Measurements from ENCODE around the gene HPS3. TPM values are rescaled to one million over a fixed set of nuclear protein-coding genes. Genes with fewer than 3 reads are reported as not detected.
"Not testable (repeated sequence)": the region's sequence is repeated elsewhere in the genome, so short reads cannot be mapped to it uniquely, and the experiment has no call there.

The HPS3 gene
- total RNA-seq, 2 experiments from 2014 or later = 24.8 to 29.4 TPM

DNA sequence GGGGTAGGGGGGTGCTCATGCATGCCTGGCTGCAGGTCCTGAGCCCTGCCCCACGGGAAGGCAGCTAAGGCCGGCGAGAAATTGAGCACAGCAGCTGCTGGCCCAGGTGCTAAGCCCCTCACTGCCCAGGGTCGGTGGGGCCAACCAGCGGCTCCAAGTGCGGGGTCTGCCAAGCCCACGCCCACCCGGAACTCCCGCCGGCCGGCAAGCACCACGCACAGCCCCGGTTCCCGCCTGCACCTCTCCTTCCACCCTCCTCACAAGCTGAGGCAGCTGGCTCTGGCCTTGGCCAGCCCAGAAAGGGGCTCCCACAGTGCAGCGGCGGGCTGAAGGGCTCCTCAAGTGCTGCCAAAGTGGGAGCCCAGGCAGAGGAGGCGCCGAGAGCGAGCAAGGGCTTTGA is 31.5 kb upstream of the HPS3 start:
- H3K27ac Mint-ChIP-seq; CTCF ChIA-PET; POLR2A ChIA-PET; H3K36me3 Mint-ChIP-seq (ENCODE audit: low read depth); H3K9me3 Mint-ChIP-seq; H3K4me3 Mint-ChIP-seq; DNase-seq; H3K4me1 Mint-ChIP-seq: not testable (repeated sequence)
- peaks cover 13% of the 10 kb centered on the region for H3K27me3 Mint-ChIP-seq

- no peak for DNase-seq
- Mint-ChIP-seq H3K27me3 (peaks cover 23% of the 10 kb centered on the region), H3K9me3 (peaks cover 8% of the 10 kb centered on the region), H3K27ac (no peak overlapping the region), H3K4me3 (no peak overlapping the region), H3K4me1 (no peaks in the 10 kb centered on the region), H3K36me3 (ENCODE audit: low read depth) (peaks cover 1% of the 10 kb centered on the region)
- CTCF ChIA-PET = interaction anchor here (0.6 to 1.3 kb wide), 3 partner anchors 11 to 119 kb away, joined by 3 to 5 read pairs (median 3); no protein-coding TSS in a partner anchor
- POLR2A ChIA-PET = no interaction called here
These were observed 28.3 kb upstream of the HPS3 start for GRCh38 chr3:149101154-149101553.

GRCh38 chr3:149101641-149102040 is 27.8 kb upstream of the HPS3 start:
- no peak for DNase-seq
- no peak overlapping the region for H3K4me3 Mint-ChIP-seq
- peaks cover 1% of the 10 kb centered on the region for H3K36me3 Mint-ChIP-seq (ENCODE audit: low read depth)
- H3K27ac Mint-ChIP-seq = no peak overlapping the region
- POLR2A ChIA-PET = no interaction called here
- H3K9me3 Mint-ChIP-seq = peaks cover 10% of the 10 kb centered on the region
- H3K27me3 Mint-ChIP-seq = peaks cover 26% of the 10 kb centered on the region
- H3K4me1 Mint-ChIP-seq = no peaks in the 10 kb centered on the region
- CTCF ChIA-PET = interaction anchor here (0.6 to 1.0 kb wide), 2 partner anchors 19 to 119 kb away, joined by 3 to 5 read pairs; no protein-coding TSS in a partner anchor

- no peak for DNase-seq
- Mint-ChIP-seq H3K4me1 (no peaks in the 10 kb centered on the region), H3K27me3 (peaks cover 29% of the 10 kb centered on the region), H3K4me3 (no peak overlapping the region), H3K36me3 (ENCODE audit: low read depth) (peaks cover 1% of the 10 kb centered on the region), H3K9me3 (peaks cover 12% of the 10 kb centered on the region), H3K27ac (no peak overlapping the region)
- ChIA-PET POLR2A (no interaction called here), CTCF (no interaction called here)
These were observed 25.0 kb upstream of the HPS3 start for GRCh38 chr3:149104484-149104883.

DNA sequence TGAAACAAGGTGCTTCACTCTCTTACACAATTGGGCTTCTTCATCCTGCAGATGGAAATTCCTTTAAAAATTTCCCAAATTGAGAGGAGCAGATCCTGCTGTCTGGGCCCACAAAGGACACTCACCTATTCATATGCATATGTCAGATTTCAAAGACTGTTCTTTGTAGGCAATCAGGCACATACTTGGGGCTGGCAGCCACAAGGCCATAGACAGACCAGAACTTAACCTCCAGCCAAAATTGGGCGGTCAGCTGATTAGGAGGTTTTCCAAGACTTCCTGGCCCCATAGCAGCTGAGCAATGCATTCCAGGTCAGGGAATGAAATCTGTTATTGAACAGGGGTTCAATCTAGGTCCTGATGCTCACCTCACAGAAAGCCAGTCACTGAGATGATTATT is 15.0 kb upstream of the HPS3 start:
- no peaks in the 10 kb centered on the region for H3K36me3 Mint-ChIP-seq (ENCODE audit: low read depth)
- POLR2A ChIA-PET = no interaction called here
- H3K4me3 Mint-ChIP-seq = no peak overlapping the region
- no peak for DNase-seq
- no peaks in the 10 kb centered on the region for H3K4me1 Mint-ChIP-seq
- no peaks in the 10 kb centered on the region for H3K27me3 Mint-ChIP-seq
- H3K9me3 Mint-ChIP-seq = no peaks in the 10 kb centered on the region
- CTCF ChIA-PET = no interaction called here
- no peak overlapping the region for H3K27ac Mint-ChIP-seq

DNA sequence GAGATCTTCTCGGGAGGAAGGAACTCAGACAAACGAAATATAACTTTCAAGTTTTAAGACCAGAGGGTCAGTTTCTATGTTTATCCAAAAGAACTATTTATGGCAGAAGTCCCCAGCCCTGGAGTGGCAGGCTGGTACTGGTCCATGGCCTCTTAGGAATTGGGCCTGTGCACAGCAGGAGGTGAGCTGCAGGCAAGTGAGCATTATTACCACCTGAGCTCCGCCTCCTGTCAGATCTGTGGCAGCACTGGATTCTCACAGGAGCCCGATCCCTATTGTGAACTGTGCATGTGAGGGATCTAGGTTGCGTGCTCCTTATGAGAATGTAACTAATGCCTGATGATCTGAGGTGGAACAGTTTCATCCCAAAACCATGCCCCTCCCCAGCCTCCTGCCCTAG is 14.3 kb upstream of the HPS3 start:
- no peaks in the 10 kb centered on the region for H3K4me1 Mint-ChIP-seq
- DNase-seq = no peak
- ChIA-PET CTCF (no interaction called here), POLR2A (no interaction called here)
- no peaks in the 10 kb centered on the region for H3K27me3 Mint-ChIP-seq
- H3K36me3 Mint-ChIP-seq (ENCODE audit: low read depth) = no peaks in the 10 kb centered on the region
- no peaks in the 10 kb centered on the region for H3K9me3 Mint-ChIP-seq
- H3K4me3 Mint-ChIP-seq = no peak overlapping the region
- no peak overlapping the region for H3K27ac Mint-ChIP-seq

DNA sequence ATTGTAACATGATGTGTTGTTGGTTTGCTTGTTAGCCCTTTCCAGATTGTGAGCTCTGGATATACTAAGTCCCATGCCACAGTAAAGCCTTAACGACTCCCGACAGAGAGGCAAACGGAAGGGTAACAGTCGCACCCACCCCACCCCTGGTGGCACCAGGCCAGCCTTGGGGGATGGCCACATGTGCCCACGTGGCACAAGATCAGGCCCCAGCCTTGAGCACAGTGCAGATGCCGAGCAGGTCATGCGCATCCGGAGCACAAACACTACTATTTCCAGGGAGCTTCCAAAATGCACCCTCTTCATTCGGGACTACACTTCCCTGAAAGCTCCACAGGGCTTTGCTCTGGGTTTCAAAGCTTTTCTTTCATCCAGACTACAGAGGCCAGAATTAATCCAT is 10.7 kb upstream of the HPS3 start:
- CTCF ChIA-PET = interaction anchor here (1.3 to 2.5 kb wide), 2 partner anchors 106 to 154 kb away, joined by 3 to 10 read pairs; no protein-coding TSS in a partner anchor
- no peak for DNase-seq
- POLR2A ChIA-PET = no interaction called here
- no peak overlapping the region for H3K27ac Mint-ChIP-seq
- no peaks in the 10 kb centered on the region for H3K36me3 Mint-ChIP-seq (ENCODE audit: low read depth)
- peaks cover 3% of the 10 kb centered on the region for H3K4me1 Mint-ChIP-seq
- no peak overlapping the region for H3K4me3 Mint-ChIP-seq
- no peaks in the 10 kb centered on the region for H3K27me3 Mint-ChIP-seq
- no peaks in the 10 kb centered on the region for H3K9me3 Mint-ChIP-seq

- CTCF ChIA-PET = interaction anchor here (0.6 to 2.7 kb wide), 13 partner anchors 11 to 813 kb away, joined by 3 to 18 read pairs (median 5); partner anchors contain the start of genes HLTF and HPS3
- H3K9me3 Mint-ChIP-seq = no peaks in the 10 kb centered on the region
- H3K36me3 Mint-ChIP-seq (ENCODE audit: low read depth) = no peaks in the 10 kb centered on the region
- H3K4me3 Mint-ChIP-seq = no peak overlapping the region
- POLR2A ChIA-PET = no interaction called here
- DNase-seq = no peak
- H3K27ac Mint-ChIP-seq = no peak overlapping the region
- H3K4me1 Mint-ChIP-seq = peaks cover 3% of the 10 kb centered on the region
- H3K27me3 Mint-ChIP-seq = peaks cover 5% of the 10 kb centered on the region
These were observed 10.0 kb upstream of the HPS3 start for GRCh38 chr3:149119466-149119865.

DNA sequence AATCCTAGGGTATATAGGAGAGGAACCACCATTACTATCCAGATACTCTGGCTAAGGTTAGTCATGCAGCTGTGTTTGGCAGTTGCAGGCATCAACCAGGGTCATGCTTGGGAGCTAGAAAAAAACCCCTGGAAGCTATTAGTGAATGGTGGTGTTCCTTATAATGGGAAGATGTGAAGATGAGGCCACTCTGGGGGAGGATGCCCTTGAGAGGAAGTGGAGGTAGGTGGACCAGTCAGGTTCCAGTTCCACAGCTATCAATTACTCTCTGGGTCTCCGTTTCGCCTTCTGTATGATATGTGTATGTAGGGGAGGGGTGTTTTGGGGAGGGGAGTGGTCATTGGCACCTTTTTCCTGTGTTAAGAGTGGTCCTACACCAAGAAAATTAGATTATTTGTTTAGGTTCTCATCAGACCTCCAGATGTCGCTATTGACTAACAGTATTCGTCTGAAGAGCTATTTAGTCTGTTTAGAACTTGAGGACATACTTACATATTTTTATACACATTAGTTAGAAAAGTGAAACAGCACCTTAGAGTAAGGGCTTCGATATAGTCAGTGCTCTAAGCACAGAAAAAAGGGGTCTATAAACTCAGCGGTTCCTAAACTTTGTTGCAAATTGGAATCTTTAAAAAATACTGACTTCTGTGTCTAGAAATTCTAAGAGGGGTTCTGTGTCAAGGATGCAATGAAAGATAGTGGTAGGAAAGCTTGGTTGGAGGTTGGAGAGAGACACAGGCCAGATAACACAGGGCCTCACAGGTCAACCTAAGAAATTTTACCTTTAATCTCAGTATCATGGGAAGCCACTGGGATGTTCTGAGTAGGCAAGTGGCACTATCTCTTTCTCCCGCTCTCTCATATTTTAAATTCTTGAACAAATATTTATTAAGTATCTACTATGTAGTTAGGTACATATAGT is 9.1 kb upstream of the HPS3 start:
- no peak overlapping the region for H3K4me3 Mint-ChIP-seq
- H3K27me3 Mint-ChIP-seq = peaks cover 5% of the 10 kb centered on the region
- ChIA-PET POLR2A (no interaction called here), CTCF (interaction anchor here (0.6 to 2.7 kb wide), 17 partner anchors 10 to 813 kb away, joined by 3 to 18 read pairs (median 4); partner anchors contain the start of genes HLTF and HPS3)
- no peaks in the 10 kb centered on the region for H3K9me3 Mint-ChIP-seq
- no peak overlapping the region for H3K27ac Mint-ChIP-seq
- no peaks in the 10 kb centered on the region for H3K36me3 Mint-ChIP-seq (ENCODE audit: low read depth)
- peak; percentile 46 for DNase-seq
- peaks cover 3% of the 10 kb centered on the region for H3K4me1 Mint-ChIP-seq

DNA sequence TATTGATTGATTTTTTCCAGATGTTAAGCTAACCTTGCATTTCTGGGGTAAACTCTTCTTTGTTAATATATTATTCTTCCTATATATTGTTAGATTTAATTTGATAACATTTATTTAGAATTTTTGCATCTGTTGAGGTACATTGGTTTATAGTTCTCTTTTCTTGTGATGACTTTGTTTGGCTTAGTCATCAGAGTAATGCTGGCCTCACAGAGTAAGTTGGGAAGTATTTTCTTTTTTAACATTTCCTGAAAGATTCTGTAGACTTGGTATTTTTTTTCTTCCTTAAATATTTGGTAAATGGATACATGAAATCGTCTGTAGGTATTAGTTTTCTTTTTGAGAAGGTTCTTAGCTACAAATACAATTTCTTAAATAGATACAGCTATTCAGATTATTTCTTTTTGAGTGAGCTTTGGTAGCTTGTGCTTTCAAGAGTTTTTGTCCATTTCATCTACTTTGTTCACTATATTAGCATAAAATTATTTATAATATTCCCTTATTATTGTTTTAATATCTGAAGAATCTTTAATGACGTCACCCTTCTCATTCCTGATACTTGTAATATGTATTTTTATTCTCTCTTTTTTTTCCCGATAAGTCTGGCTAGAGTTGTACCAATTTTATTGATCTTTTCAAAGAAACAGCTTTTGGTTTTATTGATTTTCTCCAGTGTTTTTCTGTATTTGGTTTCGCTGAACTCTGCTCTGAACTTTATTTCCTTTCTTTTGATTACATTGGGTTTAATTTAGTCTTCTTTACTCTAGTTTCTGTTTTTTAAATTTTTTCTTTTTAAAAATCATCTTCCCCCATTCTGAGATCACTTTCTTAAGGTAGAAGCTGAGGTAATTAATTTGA is 6.5 kb upstream of the HPS3 start:
- peaks cover 3% of the 10 kb centered on the region for H3K4me1 Mint-ChIP-seq
- CTCF ChIA-PET = no interaction called here
- POLR2A ChIA-PET = no interaction called here
- H3K4me3 Mint-ChIP-seq = no peak overlapping the region
- DNase-seq = no peak
- H3K27ac Mint-ChIP-seq = no peak overlapping the region
- no peaks in the 10 kb centered on the region for H3K36me3 Mint-ChIP-seq (ENCODE audit: low read depth)
- H3K27me3 Mint-ChIP-seq = peaks cover 20% of the 10 kb centered on the region
- H3K9me3 Mint-ChIP-seq = no peaks in the 10 kb centered on the region

GRCh38 chr3:149128821-149129220 is 617 bp upstream of the HPS3 start:
- Mint-ChIP-seq H3K27ac (peak overlapping the region; percentile 96), H3K27me3 (peaks cover 22% of the 10 kb centered on the region), H3K4me1 (peaks cover 39% of the 10 kb centered on the region), H3K4me3 (peak overlapping the region; percentile 89), H3K9me3 (no peaks in the 10 kb centered on the region), H3K36me3 (ENCODE audit: low read depth) (peaks cover 14% of the 10 kb centered on the region)
- ChIA-PET CTCF (interaction anchor here (0.9 to 2.1 kb wide), 3 partner anchors 9 to 146 kb away, joined by 3 to 5 read pairs (median 4); no protein-coding TSS in a partner anchor), POLR2A (no interaction called here)
- no peak for DNase-seq

- Mint-ChIP-seq H3K4me1 (peaks cover 39% of the 10 kb centered on the region), H3K4me3 (peak overlapping the region; percentile 89)
These were observed 2.2 kb downstream of the HPS3 start for GRCh38 chr3:149131589-149131988.

GRCh38 chr3:149134575-149134974 is 5.1 kb downstream of the HPS3 start:
- no peak for DNase-seq
- H3K27ac Mint-ChIP-seq = no peak overlapping the region
- peaks cover 24% of the 10 kb centered on the region for H3K36me3 Mint-ChIP-seq (ENCODE audit: low read depth)
- peaks cover 30% of the 10 kb centered on the region for H3K4me1 Mint-ChIP-seq
- no peak overlapping the region for H3K4me3 Mint-ChIP-seq
- ChIA-PET POLR2A (no interaction called here), CTCF (interaction anchor here (0.6 kb wide), 1 partner anchor 175 kb away, joined by 5 read pairs; no protein-coding TSS in a partner anchor)
- H3K9me3 Mint-ChIP-seq = no peaks in the 10 kb centered on the region
- H3K27me3 Mint-ChIP-seq = no peaks in the 10 kb centered on the region

More at GRCh38 chr3:149131589-149131988, 2.2 kb downstream of the HPS3 start:
- ChIA-PET POLR2A (no interaction called here), CTCF (interaction anchor here (1.0 to 1.6 kb wide), 3 partner anchors 11 to 15 kb away, joined by 3 to 7 read pairs (median 3); no protein-coding TSS in a partner anchor)
- Mint-ChIP-seq H3K27me3 (peaks cover 12% of the 10 kb centered on the region), H3K9me3 (no peaks in the 10 kb centered on the region), H3K27ac (peak overlapping the region; percentile 38), H3K36me3 (ENCODE audit: low read depth) (peaks cover 24% of the 10 kb centered on the region)
- DNase-seq = no peak
